HEK293T (cell line): ENCODE results near the gene BMPR1B.

Experiments used
- BHLHE40 ChIP-seq: fragments of 450-650 bp; IDR thresholded peaks from 2 replicates; pipeline ENCODE4 v1.6.1; 2016; ENCODE audit warnings: mild to moderate bottlenecking, moderate library complexity, borderline replicate concordance
- FOXK2 ChIP-seq: fragments of 450-650 bp; IDR thresholded peaks from 2 replicates; pipeline ENCODE4 v1.6.1; 2016; ENCODE audit warnings: mild to moderate bottlenecking
- HDGF ChIP-seq: fragments of 450-650 bp; IDR thresholded peaks from 2 replicates; pipeline ENCODE4 v1.6.1; 2017; ENCODE audit warnings: antibody characterized with exemption, borderline replicate concordance

- TF ChIP-seq BHLHE40 (no peak), FOXK2 (no peak), HDGF (no peak)
Measured at GRCh38 chr4:95120456-95120855, 362.7 kb downstream of the BMPR1B start.
